Lung (tissue), 12 donors: Measurements from ENCODE around the gene LRRIQ1. TPM values are rescaled to one million over a fixed set of nuclear protein-coding genes. Genes with fewer than 3 reads are reported as not detected.

ENCODE experiments used
- ATAC-seq: fragments of 200-7000 bp; cut with Tn5 transposase; one replicate; pipeline ENCODE4 v1.9.1; 2020; ENCODE audit warnings: moderate number of reproducible peaks; ENCODE audit not compliant: insufficient read depth, low FRiP score
- DNase-seq, 3 donors: peaks; one replicate each; pipeline ENCODE4 v3.0.0-alpha.2; 2013 to 2017
- H3K27ac ChIP-seq, 2 donors: one replicate each; pipeline ENCODE4 v1.5.1; 2013; ENCODE audit warnings: mild to moderate bottlenecking in 2 of 2, moderate library complexity in 2 of 2, control low read depth in 1 of 2, inconsistent platforms in 1 of 2, low read depth in 1 of 2, low read length in 1 of 2
- H3K27me3 ChIP-seq, 3 donors: one replicate each; pipeline ENCODE4 v1.5.1; 2013; ENCODE audit warnings: low read length in 2 of 3; ENCODE audit not compliant: control insufficient read depth in 3 of 3, insufficient read depth in 3 of 3
- H3K36me3 ChIP-seq, 4 donors: one replicate each; pipeline ENCODE4 v1.5.1; 2013; ENCODE audit warnings: low read length in 4 of 4, mild to moderate bottlenecking in 1 of 4, moderate library complexity in 1 of 4; ENCODE audit not compliant: control insufficient read depth in 4 of 4, insufficient read depth in 4 of 4
- H3K4me1 ChIP-seq, 5 donors: one replicate each; pipeline ENCODE4 v1.5.1; 2013; ENCODE audit warnings: low read length in 5 of 5, mild to moderate bottlenecking in 2 of 5, moderate library complexity in 1 of 5; ENCODE audit not compliant: control insufficient read depth in 5 of 5, insufficient read depth in 5 of 5
- H3K4me3 ChIP-seq: one replicate; pipeline ENCODE4 v1.5.1; 2013; ENCODE audit warnings: mild to moderate bottlenecking, control low read depth, moderate library complexity
- H3K9ac ChIP-seq, 2 donors: one replicate each; pipeline ENCODE4 v1.5.1; 2013; ENCODE audit warnings: low read length in 2 of 2, control low read depth in 1 of 2; ENCODE audit not compliant: insufficient read depth in 1 of 2
- H3K9me3 ChIP-seq, 4 donors: one replicate each; pipeline ENCODE4 v1.5.1; 2013; ENCODE audit warnings: low read length in 3 of 4, mild to moderate bottlenecking in 1 of 4, moderate library complexity in 1 of 4; ENCODE audit not compliant: control insufficient read depth in 4 of 4, insufficient read depth in 3 of 4
- WGBS, 2 donors: extraction: QIAGEN DNeasy Blood & Tissue Kit; methylation state at CpG; one replicate each; pipeline ENCODE4 v1.1.7; 2013; 5-methylcytosine and 5-hydroxymethylcytosine counted together
- polyA plus RNA-seq, 2 donors: library from polyadenylated mRNA; stranded (reverse); fragments of 200-250 nt; gene quantifications; one replicate each; pipeline ENCODE4 v1.2.1, GENCODE V29; 2013
- total RNA-seq, 2 donors: library from RNA; depleted of rRNA in 1 of 2; stranded (reverse); fragments of >200 nt in 1 of 2; gene quantifications; one replicate each; pipeline ENCODE4 v1.2.1, GENCODE V29; 2014 to 2021
- TF ChIP-seq, protein P1 (sequence below): IDR thresholded peaks from 2 replicates; pipeline ENCODE4 v1.5.1; 2012; ENCODE audit warnings: mild to moderate bottlenecking; ENCODE audit errors: control extremely low read depth, extremely low read depth
- donor health status: control.
- donor health status: control.
- donor health status: Bipolar disorder and iron deficiency.
- donor health status: healthy.
- donor health status: DM: yes; HTN: yes; CAD: no.

Gene LRRIQ1
- total and polyA plus RNA-seq, 4 donors = 3.4 to 33.2 (median 12.0) TPM

DNA sequence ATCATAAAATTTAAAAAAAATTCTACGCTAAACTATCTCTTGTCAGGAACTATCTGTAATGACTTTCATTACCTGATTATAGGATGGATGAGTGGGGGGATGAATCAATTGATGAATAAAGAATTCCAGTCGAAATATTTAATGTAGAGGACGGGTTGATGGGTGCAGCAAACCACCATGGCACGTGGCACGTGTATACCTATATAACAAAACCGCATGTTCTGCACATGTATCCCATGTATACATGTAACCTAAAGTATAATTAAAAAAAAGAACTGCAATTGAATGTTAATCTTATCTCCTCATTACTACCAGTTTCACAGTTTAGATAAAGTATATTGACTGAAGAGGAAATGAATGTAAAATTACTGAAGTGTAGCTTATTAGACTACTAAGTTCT lies 23.4 kb downstream of the LRRIQ1 start:
- WGBS, 2 donors = 75 to 83% methylated on average over 6 of the region's 6 CpGs
- Histone ChIP-seq H3K27me3 (no peaks in the 10 kb centered on the region), H3K4me3 (no peak overlapping the region), H3K27ac (no peak overlapping the region), H3K4me1 (no peaks in the 10 kb centered on the region), H3K9me3 (no peaks in the 10 kb centered on the region), H3K9ac (no peak overlapping the region), H3K36me3 (no peaks in the 10 kb centered on the region)
- ATAC-seq (no peak), DNase-seq (no peak)
- TF ChIP-seq, protein P1, sequence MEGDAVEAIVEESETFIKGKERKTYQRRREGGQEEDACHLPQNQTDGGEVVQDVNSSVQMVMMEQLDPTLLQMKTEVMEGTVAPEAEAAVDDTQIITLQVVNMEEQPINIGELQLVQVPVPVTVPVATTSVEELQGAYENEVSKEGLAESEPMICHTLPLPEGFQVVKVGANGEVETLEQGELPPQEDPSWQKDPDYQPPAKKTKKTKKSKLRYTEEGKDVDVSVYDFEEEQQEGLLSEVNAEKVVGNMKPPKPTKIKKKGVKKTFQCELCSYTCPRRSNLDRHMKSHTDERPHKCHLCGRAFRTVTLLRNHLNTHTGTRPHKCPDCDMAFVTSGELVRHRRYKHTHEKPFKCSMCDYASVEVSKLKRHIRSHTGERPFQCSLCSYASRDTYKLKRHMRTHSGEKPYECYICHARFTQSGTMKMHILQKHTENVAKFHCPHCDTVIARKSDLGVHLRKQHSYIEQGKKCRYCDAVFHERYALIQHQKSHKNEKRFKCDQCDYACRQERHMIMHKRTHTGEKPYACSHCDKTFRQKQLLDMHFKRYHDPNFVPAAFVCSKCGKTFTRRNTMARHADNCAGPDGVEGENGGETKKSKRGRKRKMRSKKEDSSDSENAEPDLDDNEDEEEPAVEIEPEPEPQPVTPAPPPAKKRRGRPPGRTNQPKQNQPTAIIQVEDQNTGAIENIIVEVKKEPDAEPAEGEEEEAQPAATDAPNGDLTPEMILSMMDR = no peak

DNA sequence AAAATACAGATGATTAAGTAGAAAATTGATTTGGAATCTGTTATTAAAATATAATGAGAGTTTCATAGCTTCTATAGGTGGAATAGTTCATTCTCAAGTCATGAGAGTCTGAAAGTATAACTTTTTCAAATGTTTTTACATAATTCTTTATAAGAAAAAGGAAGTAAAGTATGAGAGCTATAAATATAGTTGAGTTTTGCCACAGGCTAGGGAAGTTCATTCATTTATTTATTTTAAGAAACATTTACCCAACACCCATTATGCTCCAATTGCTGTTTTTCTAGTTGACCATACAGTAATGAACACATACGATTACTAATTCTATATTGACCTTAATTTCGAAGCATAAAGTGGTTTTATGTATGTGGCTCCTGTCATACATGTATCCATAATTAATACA lies 24.8 kb downstream of the LRRIQ1 start:
- H3K4me3 ChIP-seq = no peak overlapping the region
- ATAC-seq (no peak), DNase-seq (no peak)
- H3K4me1 ChIP-seq = no peaks in the 10 kb centered on the region
- TF ChIP-seq, protein P1 = no peak
- H3K27ac ChIP-seq = no peak overlapping the region
- no peak overlapping the region for H3K9ac ChIP-seq
- H3K9me3 ChIP-seq = no peaks in the 10 kb centered on the region
- H3K27me3 ChIP-seq = no peaks in the 10 kb centered on the region
- no peaks in the 10 kb centered on the region for H3K36me3 ChIP-seq
- 44 to 60% methylated on average over 2 of the region's 2 CpGs for WGBS, 2 donors

DNA sequence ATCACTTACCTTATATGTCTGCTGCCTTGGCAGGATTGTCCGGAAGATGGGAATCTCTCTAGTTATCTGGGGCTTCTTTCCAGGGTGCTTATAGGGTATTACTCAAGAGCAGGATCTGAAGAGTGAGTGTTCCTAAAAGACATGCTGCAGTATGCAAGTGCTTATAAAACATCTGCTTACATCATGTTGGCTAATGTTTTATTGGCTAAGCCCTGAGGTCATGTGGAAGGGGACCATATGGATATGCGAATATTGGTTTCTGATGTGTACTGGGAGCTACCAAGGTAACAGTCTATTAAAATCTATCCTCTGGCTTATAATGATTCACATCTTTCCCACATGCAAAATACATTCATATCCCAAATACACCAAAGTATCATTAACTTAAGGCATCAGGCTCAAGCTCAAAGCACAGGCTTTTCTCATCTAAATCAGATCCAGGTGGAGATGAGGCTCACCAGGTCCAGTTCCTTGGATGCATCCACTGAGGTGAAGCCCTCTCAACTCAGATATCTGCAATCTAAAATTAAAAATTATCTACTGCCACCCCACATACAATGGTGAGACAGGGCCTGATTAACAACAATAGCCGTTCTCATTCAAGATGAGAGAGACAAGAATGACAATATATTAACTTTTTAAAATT lies 29.8 kb downstream of the LRRIQ1 start:
- DNase-seq = no peak
- H3K4me3 ChIP-seq = no peak overlapping the region
- 88 to 96% methylated on average over 3 of the region's 3 CpGs for WGBS, 2 donors
- H3K27me3 ChIP-seq = no peaks in the 10 kb centered on the region
- ATAC-seq = no peak
- no peaks in the 10 kb centered on the region for H3K36me3 ChIP-seq
- H3K27ac ChIP-seq = no peak overlapping the region
- H3K4me1 ChIP-seq = no peaks in the 10 kb centered on the region
- no peak overlapping the region for H3K9ac ChIP-seq
- H3K9me3 ChIP-seq = no peaks in the 10 kb centered on the region
- TF ChIP-seq, protein P1 = no peak

DNA sequence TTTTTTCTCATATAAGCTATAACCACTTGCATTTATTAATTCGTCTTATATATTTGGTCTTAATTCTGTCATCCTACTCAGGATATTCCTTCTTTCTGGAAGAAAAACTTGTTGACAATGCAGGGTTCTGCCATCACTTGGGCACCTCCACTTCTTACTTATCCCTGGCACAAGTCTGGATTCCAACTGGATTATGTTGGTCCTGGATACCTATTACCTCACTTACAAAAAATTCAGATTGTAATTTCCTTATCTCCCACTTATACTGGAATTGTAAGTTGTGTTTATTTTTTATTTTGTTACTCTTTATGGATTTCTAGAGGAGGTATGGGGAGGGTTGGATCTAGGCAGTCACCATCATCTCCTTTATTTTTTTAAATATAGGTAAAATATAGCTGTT lies 36.7 kb downstream of the LRRIQ1 start:
- Histone ChIP-seq H3K27ac (no peak overlapping the region), H3K36me3 (no peaks in the 10 kb centered on the region), H3K4me3 (no peak overlapping the region), H3K27me3 (peaks cover 0 to under 1% (median 0%) of the 10 kb centered on the region in 3 donors), H3K4me1 (no peaks in the 10 kb centered on the region), H3K9me3 (no peaks in the 10 kb centered on the region), H3K9ac (no peak overlapping the region)
- ATAC-seq (no peak), DNase-seq (no peak)
- 85 to 90% methylated on average over 1 of the region's 1 CpG for WGBS, 2 donors
- TF ChIP-seq, protein P1 = no peak
